Measurements from ENCODE around the gene CENPC. TPM values are rescaled to one million over a fixed set of nuclear protein-coding genes. Genes with fewer than 3 reads are reported as not detected.
"Not testable (repeated sequence)": the region's sequence is repeated elsewhere in the genome, so short reads cannot be mapped to it uniquely, and the experiment has no call there.

Gene CENPC
- total and polyA plus RNA-seq, 2 donors (not counting 1 experiment from before 2014, with no cell fraction given), result 11.7 to 67.0 TPM

DNA sequence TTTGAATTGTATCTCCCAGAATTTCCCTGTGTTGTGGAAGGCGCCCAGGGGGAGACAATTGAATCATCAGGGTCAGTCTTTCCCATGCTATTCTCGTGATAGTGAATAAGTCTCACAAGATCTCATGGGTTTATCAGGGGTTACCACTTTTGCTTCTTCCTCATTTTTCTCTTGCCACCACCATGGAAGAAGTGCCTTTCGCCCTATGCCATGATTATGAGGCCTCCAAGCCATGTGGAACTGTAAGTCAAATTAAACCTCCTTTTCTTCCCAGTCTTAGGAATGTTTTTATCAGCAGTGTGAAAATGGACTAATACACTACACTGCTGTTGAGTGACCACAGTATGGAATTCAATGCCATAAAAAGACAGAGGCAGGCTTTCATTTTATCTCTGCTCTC lies 12.2 kb downstream of the CENPC start:
- Mint-ChIP-seq H3K4me1 (peaks cover 9% of the 10 kb centered on the region), H3K27ac (no peak overlapping the region), H3K4me3 (no peak overlapping the region), H3K9me3 (ENCODE audit: insufficient read depth) (no peaks in the 10 kb centered on the region), H3K27me3 (no peaks in the 10 kb centered on the region)
- ATAC-seq (ENCODE audit: low read depth) (no peak), DNase-seq (no peak)
- Histone ChIP-seq H3K79me2 (ENCODE audit: control insufficient read depth, insufficient read depth, low read length) (peaks cover 73% of the 10 kb centered on the region), H3K9me3 (ENCODE audit: control extremely low read depth in 1 of 3, control insufficient read depth in 2 of 3, insufficient read depth in 1 of 3, low read length in 2 of 3) (peaks cover 0 to 7% (median 0%) of the 10 kb centered on the region in 3 donors), H2AFZ (ENCODE audit: insufficient read depth, low read depth, low read length, poor library complexity, severe bottlenecking) (no peak overlapping the region), H3K9ac (ENCODE audit: low read length) (no peak overlapping the region), H3K4me2 (replicated peaks; ENCODE audit: low read depth, low read length, poor library complexity, severe bottlenecking) (no peak overlapping the region), H3K36me3 (replicated peaks in 1 of 2; ENCODE audit: control extremely low read depth in 1 of 2, control insufficient read depth in 1 of 2, extremely low read depth in 1 of 2, insufficient read depth in 2 of 2, low read length in 1 of 2) (peaks cover 18 to 76% of the 10 kb centered on the region in 2 experiments), H3K4me3 (ENCODE audit: control extremely low read depth in 1 of 5, extremely low read depth in 1 of 5, insufficient read depth in 1 of 5, low read depth in 2 of 5, low read length in 4 of 5) (no peak overlapping the region), H3K27me3 (replicated peaks in 1 of 4; ENCODE audit: control extremely low read depth in 1 of 4, control insufficient read depth in 3 of 4, insufficient read depth in 4 of 4, low read length in 3 of 4) (no peaks in the 10 kb centered on the region), H3K27ac (ENCODE audit: low read length in 2 of 2) (no peak overlapping the region), H4K20me1 (ENCODE audit: control insufficient read depth, insufficient read depth, low read length, poor library complexity, severe bottlenecking) (peaks cover 29% of the 10 kb centered on the region), H3K4me1 (ENCODE audit: control insufficient read depth in 2 of 2, insufficient read depth in 2 of 2, low read length in 2 of 2) (no peaks in the 10 kb centered on the region)
- 100% methylated on average over 1 of the region's 3 CpGs for WGBS (ENCODE audit: insufficient coverage)
- ChIA-PET CTCF (no interaction called here), POLR2A (no interaction called here)
- TF ChIP-seq, protein P1, sequence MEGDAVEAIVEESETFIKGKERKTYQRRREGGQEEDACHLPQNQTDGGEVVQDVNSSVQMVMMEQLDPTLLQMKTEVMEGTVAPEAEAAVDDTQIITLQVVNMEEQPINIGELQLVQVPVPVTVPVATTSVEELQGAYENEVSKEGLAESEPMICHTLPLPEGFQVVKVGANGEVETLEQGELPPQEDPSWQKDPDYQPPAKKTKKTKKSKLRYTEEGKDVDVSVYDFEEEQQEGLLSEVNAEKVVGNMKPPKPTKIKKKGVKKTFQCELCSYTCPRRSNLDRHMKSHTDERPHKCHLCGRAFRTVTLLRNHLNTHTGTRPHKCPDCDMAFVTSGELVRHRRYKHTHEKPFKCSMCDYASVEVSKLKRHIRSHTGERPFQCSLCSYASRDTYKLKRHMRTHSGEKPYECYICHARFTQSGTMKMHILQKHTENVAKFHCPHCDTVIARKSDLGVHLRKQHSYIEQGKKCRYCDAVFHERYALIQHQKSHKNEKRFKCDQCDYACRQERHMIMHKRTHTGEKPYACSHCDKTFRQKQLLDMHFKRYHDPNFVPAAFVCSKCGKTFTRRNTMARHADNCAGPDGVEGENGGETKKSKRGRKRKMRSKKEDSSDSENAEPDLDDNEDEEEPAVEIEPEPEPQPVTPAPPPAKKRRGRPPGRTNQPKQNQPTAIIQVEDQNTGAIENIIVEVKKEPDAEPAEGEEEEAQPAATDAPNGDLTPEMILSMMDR (IDR thresholded peaks at IDR 0.05), result no peak
- TF ChIP-seq EZH2 (IDR thresholded peaks at IDR 0.05; ENCODE audit: borderline replicate concordance, insufficient read depth, low read depth, low read length, poor library complexity, severe bottlenecking), result no peak
- intact Hi-C loops (cut with micrococcal nuclease), result no loop called here

DNA sequence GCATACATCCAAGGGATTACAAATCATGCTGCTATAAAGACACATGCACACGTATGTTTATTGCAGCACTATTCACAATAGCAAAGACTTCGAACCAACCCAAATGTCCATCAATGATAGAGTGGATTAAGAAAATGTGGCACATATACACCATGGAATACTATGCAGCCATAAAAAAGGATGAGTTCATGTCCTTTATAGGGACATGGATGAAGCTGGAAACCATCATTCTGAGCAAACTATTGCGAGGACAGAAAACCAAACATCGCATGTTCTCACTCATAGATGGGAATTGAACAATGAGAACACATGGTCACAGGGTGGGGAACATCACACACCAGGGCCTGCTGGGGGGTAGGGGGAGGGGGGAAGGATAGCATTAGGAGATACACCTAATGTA lies 12.9 kb downstream of the CENPC start:
- peaks cover 29% of the 10 kb centered on the region for H4K20me1 ChIP-seq (ENCODE audit: control insufficient read depth, insufficient read depth, low read length, poor library complexity, severe bottlenecking)
- H3K27ac Mint-ChIP-seq; H3K9me3 Mint-ChIP-seq (ENCODE audit: insufficient read depth); H3K27ac ChIP-seq (ENCODE audit: low read length in 2 of 2); H3K4me1 ChIP-seq (ENCODE audit: control insufficient read depth in 2 of 2, insufficient read depth in 2 of 2, low read length in 2 of 2); POLR2A ChIA-PET; DNase-seq; H3K4me2 ChIP-seq (replicated peaks; ENCODE audit: low read depth, low read length, poor library complexity, severe bottlenecking); H3K27me3 Mint-ChIP-seq; H2AFZ ChIP-seq (ENCODE audit: insufficient read depth, low read depth, low read length, poor library complexity, severe bottlenecking); H3K27me3 ChIP-seq (replicated peaks in 1 of 4; ENCODE audit: control extremely low read depth in 1 of 4, control insufficient read depth in 3 of 4, insufficient read depth in 4 of 4, low read length in 3 of 4); CTCF ChIA-PET; intact Hi-C loops (cut with micrococcal nuclease); H3K4me3 Mint-ChIP-seq; H3K9me3 ChIP-seq (ENCODE audit: control extremely low read depth in 1 of 3, control insufficient read depth in 2 of 3, insufficient read depth in 1 of 3, low read length in 2 of 3); H3K9ac ChIP-seq (ENCODE audit: low read length); ATAC-seq (ENCODE audit: low read depth); H3K4me3 ChIP-seq (ENCODE audit: control extremely low read depth in 1 of 5, extremely low read depth in 1 of 5, insufficient read depth in 1 of 5, low read depth in 2 of 5, low read length in 4 of 5): not testable (repeated sequence)
- H3K4me1 Mint-ChIP-seq, result peaks cover 13% of the 10 kb centered on the region
- WGBS (ENCODE audit: insufficient coverage), result no CpG with 5 or more reads among the region's 4 CpGs
- peaks cover 75% of the 10 kb centered on the region for H3K79me2 ChIP-seq (ENCODE audit: control insufficient read depth, insufficient read depth, low read length)
- peaks cover 17 to 72% of the 10 kb centered on the region in 2 experiments for H3K36me3 ChIP-seq (replicated peaks in 1 of 2; ENCODE audit: control extremely low read depth in 1 of 2, control insufficient read depth in 1 of 2, extremely low read depth in 1 of 2, insufficient read depth in 2 of 2, low read length in 1 of 2)

All from B cell (primary cell).